ENCODE measurements around the gene SGPL1. TPM values are rescaled to one million over a fixed set of nuclear protein-coding genes. Genes with fewer than 3 reads are reported as not detected.

The SGPL1 gene
- total RNA-seq, 1 experiment from 2014 or later, result 52.6 TPM

DNA sequence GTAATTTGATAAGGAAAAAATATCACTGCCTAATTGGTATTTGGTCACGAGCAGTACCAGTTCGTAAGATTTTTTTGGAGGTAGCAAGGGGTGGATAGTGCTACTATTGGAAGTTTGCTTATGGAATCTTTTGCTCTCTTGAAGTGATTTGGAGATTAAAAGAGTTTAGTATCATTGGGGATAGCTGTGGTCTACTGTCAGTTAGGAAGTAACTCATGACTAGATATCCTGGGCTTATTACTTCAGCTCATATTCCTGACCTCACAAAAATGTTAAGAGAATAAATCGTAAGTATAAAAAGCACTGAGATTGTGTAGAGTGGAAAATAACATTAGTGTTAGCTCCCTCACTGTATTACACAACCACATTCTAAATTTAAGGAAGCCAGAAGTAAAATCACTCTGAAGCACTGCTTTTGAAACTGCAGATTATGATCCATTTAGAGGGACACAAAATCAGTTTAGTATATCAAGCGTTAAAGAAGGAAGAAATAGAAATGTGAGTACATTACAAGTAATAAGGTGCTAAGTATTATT lies 22.6 kb downstream of the SGPL1 start:
- Histone ChIP-seq H3K27ac (ENCODE audit: insufficient read length, low read depth, low read length) (no peak overlapping the region), H2BK120ac (ENCODE audit: low read depth, low read length, poor library complexity, severe bottlenecking) (no peak overlapping the region), H3K14ac (ENCODE audit: insufficient read depth, low read length) (no peak overlapping the region), H3K4me1 (ENCODE audit: insufficient read depth, low read length) (no peaks in the 10 kb centered on the region), H2BK12ac (ENCODE audit: insufficient read length, low read depth, low read length) (no peak overlapping the region), H3K56ac (ENCODE audit: insufficient read length, low read depth, low read length) (no peak overlapping the region), H3K4me2 (ENCODE audit: insufficient read depth, insufficient read length, low read length) (no peak overlapping the region), H3K18ac (ENCODE audit: insufficient read length, low read depth, low read length) (no peak overlapping the region), H3K79me1 (ENCODE audit: insufficient read depth, low read depth, low read length, poor library complexity, severe bottlenecking) (no peaks in the 10 kb centered on the region), H3K23ac (ENCODE audit: insufficient read length, low read depth, low read length) (no peak overlapping the region), H4K5ac (ENCODE audit: insufficient read length, low read depth, low read length) (no peak overlapping the region), H4K8ac (replicated peaks; ENCODE audit: insufficient read length, low read depth, low read length) (no peak overlapping the region), H4K20me1 (ENCODE audit: control insufficient read depth, insufficient read depth, insufficient read length) (no peaks in the 10 kb centered on the region), H3K79me2 (ENCODE audit: insufficient read depth, low read length) (peaks cover 6% of the 10 kb centered on the region; the same call in 1 of the 2 replicates), H2AK5ac (ENCODE audit: insufficient read length, low read length) (no peak overlapping the region), H3K27me3 (ENCODE audit: insufficient read depth, low read length) (no peaks in the 10 kb centered on the region), H4K91ac (ENCODE audit: insufficient read length, low read depth, low read length) (no peak overlapping the region), H3K4ac (ENCODE audit: low read depth, low read length) (no peak overlapping the region), H2BK5ac (ENCODE audit: insufficient read length, low read length) (no peak overlapping the region), H2AFZ (ENCODE audit: low read length) (no peak overlapping the region), H3K9ac (ENCODE audit: extremely low read depth, insufficient read length, low read length) (no peak overlapping the region), H2BK20ac (ENCODE audit: low read depth, low read length, poor library complexity, severe bottlenecking) (no peak overlapping the region), H2BK15ac (ENCODE audit: low read depth, low read length) (no peak overlapping the region), H3T11ph (ENCODE audit: low read length) (no peak overlapping the region), H3K9me3 (ENCODE audit: control insufficient read depth, low read depth, low read length) (no peaks in the 10 kb centered on the region), H3K23me2 (ENCODE audit: insufficient read length, low read depth, low read length, poor library complexity, severe bottlenecking) (no peaks in the 10 kb centered on the region)
- Mint-ChIP-seq H3K4me1 (no peaks in the 10 kb centered on the region), H3K36me3 (ENCODE audit: insufficient read depth in 1 of 3, low read depth in 3 of 3) (peaks cover 13 to 30% (median 22%) of the 10 kb centered on the region in 3 experiments; a peak in 6 of 7 replicates), H3K27ac (no peak overlapping the region), H3K9me3 (peaks cover 0 to 3% of the 10 kb centered on the region in 2 experiments; a peak in 3 of 5 replicates), H3K4me3 (no peak overlapping the region), H3K27me3 (ENCODE audit: low read depth) (no peaks in the 10 kb centered on the region)
- TF ChIP-seq, protein P1, sequence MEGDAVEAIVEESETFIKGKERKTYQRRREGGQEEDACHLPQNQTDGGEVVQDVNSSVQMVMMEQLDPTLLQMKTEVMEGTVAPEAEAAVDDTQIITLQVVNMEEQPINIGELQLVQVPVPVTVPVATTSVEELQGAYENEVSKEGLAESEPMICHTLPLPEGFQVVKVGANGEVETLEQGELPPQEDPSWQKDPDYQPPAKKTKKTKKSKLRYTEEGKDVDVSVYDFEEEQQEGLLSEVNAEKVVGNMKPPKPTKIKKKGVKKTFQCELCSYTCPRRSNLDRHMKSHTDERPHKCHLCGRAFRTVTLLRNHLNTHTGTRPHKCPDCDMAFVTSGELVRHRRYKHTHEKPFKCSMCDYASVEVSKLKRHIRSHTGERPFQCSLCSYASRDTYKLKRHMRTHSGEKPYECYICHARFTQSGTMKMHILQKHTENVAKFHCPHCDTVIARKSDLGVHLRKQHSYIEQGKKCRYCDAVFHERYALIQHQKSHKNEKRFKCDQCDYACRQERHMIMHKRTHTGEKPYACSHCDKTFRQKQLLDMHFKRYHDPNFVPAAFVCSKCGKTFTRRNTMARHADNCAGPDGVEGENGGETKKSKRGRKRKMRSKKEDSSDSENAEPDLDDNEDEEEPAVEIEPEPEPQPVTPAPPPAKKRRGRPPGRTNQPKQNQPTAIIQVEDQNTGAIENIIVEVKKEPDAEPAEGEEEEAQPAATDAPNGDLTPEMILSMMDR (conservative IDR thresholded peaks at IDR 0.05), result no peak
- DNase-seq, result no peak
- no CpG with 5 or more reads among the region's 4 CpGs for WGBS (ENCODE audit: extremely low coverage, insufficient read length, low lambda C conversion rate)
